Measurements from ENCODE around the gene ZNF804A.
A peak's percentile ranks its signal among the peaks of the same experiment; 100 is the strongest.

The ZNF804A gene

DNA sequence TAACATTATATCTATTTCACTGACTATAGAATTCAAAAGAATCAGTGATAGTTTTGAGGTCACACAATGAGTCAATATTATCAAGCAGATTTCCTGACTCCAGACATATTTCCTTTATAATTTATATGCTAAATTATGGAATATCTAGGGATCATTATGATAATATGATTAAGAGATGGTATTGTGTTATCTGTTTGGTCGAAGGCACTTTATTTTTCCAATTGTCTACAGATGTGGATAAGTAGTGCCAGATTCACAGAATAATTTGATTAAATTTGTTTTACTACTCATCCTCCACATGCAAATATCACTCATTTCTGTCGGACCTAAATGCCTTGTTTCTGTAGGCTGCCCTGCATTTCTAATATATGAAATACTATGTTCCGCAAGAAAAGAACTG is 4.4 kb downstream of the ZNF804A start:
- DNase-seq (ENCODE audit: insufficient read length, low spot score) (no peak), FAIRE-seq (no peak)

DNA sequence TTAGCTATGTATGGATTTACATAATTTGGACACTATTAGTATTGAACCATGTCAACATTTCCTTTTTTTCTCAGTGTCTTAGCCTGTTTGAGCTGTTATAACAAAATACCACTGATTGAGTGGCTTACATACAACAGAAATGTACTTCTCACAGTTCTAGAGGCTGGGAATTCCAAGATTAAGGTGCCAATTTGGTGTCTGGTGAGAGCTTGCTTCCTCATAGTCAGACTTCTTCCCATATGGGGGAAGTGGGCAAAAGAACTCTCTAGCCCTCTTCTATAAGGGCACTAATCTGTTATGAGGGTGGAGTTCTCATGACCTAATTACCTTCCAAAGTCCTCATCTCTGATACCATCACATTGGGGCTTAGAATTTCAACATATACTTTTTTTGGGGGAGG is 12.6 kb downstream of the ZNF804A start:
- FAIRE-seq: no peak
- DNase-seq (ENCODE audit: insufficient read length, low spot score): no peak

DNA sequence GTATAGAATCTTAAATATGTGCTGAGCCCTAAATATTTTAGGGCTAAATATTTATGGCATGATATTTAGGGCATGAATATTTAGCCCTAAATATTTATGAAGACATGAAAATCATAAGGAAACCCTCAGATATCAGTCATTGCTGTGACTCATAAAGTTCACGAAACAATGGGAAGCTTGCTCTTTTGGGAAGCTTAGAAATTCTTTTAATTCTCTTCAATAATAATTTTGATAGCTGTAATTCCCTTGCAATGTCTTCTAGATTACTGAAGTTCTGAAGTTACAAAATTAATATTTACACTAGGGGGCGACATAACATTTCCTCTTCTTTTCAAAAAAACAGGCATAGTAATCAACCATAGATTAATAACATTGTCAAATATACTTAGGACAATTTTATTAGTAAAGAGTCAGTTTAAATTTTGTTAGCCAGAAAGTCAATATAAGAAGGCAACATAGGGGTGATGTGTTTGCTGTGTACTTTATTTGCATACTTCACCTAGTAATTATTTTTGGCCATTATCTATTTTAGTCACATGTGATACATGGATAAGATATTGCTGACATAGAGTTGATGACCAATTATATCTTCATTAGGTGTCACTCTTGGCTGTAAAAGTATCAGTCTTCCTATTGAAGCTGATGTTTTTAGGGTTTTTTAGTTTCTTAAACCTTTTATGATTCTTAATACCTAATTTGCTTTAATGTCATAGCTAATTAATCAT is 13.2 kb downstream of the ZNF804A start:
- FAIRE-seq: no peak
- no peak for DNase-seq (ENCODE audit: insufficient read length, low spot score)

DNA sequence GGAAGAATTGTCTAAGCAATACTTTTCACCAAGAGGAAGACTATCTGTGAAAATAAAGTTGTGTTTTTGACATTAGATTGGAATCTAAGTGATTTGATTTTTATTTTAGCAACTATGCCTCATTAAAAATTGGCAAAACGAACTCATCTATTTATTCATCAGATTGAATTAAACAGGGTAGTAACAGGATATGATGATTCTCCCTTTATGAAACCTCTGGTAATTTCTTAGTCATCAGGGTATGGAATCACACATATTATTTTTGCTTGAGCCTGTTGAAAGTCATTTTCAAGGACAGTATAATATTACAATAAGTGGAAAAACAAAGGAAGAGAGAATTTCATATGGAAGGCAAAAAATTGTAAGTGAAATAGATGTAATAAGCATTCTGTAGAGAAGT is 22.0 kb downstream of the ZNF804A start:
- no peak for DNase-seq (ENCODE audit: insufficient read length, low spot score)
- no peak for FAIRE-seq

DNA sequence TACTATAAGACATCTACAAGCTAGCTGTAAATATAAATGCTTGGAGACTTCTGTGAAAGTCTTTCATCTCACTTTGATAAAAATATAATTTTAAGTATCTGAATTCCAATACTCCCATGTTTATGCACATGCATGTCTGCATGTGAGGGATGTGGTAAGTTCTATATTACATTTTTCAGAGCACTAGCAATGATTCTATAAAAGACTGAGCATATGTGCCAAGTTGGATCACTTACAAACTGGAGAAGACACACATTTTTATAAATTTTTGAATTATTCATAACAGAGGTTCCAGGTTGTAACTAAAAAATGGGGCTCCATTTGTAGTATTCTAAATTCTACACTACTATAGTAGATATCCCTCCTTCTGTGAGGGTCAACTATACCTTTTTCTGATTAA is 26.0 kb downstream of the ZNF804A start:
- no peak for FAIRE-seq

DNA sequence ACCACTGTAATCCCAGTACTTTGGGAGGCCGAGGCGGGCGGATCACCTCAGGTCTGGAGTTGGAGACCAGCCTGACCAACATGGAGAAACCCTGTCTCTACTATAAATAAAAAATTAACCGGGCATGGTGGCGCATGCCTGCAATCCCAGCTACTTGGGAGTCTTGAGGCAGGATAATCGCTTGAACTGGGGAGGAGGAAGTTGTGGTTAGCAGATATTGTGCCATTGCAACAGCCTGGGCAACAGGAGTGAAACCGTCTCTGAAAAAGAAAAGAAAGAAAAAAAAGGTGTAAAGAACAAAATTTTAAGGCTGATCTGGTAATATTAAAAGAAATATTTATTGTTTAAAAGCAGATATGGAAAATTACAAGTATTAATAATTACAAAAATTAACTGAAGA is 29.7 kb downstream of the ZNF804A start:
- DNase-seq (ENCODE audit: insufficient read length, low spot score) (no peak), FAIRE-seq (no peak)

More for the DNA sequence above, 26.0 kb downstream of the ZNF804A start:
- DNase-seq (ENCODE audit: insufficient read length, low spot score): no peak

DNA sequence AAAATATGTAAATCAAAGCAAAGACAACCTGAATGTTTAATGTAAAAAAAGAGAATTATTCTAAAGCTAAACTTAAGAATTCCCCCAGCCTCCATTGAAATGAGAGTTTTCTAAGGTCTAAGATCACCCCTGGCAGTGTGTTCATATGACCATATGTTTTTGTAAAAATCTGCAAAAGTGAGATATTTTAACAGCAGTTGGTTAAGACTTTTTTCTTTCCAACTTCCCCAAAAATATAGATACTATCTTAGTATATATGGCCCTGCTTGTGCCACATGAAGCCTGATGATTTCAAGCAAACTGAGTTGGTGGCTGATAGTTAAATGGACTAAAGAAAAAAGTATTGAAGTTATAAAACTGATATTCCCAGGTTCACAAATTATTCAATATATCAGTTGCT is 35.4 kb downstream of the ZNF804A start:
- DNase-seq (ENCODE audit: insufficient read length, low spot score) (no peak), FAIRE-seq (no peak)

DNA sequence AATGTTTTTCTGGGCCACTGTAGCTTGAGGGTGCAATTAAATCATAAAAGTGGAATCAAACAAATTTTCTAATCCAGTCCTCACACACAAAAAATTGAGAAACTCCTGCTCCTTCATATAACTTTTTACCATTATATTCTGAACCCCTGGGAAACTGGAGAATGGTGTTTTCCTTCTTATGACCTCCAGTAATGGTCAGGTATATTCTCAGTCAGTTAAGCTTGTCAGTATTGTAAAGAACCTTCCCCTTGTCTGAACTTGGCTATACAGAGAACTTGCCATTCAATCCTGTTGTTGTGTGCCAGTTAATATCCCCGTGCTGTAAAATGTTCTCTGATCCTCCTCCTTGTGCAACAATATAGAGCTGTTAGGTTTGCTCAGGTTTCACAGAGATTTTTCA is 39.5 kb downstream of the ZNF804A start:
- DNase-seq (ENCODE audit: insufficient read length, low spot score) (no peak), FAIRE-seq (no peak)

DNA sequence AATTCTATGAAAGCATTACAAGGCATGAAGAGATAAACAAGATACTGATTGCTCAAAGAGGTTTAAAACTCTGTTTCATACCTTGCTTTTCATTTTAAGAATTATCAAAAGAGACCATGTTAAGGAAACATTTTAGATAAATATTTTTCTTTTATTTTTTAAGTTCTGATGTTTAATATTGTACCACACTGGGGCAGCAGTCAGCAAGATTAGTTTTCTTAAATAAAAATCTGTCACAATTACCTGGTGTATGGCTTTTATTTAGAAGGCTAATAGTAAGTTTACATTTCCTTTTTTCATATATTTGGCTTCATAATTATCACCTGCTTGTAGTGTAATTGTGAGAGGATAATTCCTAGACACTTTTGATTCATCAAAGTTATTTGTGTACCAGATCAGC is 46.4 kb downstream of the ZNF804A start:
- FAIRE-seq (no peak), DNase-seq (ENCODE audit: insufficient read length, low spot score) (no peak)

DNA sequence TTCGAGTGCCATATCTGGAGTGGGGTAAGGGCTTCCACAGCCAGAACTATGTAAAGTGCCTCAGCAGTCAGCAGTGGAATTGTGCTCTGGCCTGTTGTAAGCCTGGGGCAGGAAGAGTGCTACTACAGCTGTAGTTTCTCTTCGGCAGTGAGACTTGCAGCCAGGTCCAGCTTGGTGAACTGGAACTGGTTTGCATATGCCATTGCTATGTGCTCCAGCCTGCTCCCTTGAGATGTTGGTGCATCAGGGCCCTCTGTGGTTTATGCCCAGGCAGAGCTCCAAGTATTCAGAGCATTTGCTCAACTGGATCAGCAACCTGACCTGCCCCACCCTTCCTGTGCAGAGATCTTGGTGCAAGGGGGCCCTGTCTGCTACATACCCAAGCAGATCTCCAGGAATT is 47.8 kb downstream of the ZNF804A start:
- no peak for DNase-seq (ENCODE audit: insufficient read length, low spot score)
- no peak for FAIRE-seq

DNA sequence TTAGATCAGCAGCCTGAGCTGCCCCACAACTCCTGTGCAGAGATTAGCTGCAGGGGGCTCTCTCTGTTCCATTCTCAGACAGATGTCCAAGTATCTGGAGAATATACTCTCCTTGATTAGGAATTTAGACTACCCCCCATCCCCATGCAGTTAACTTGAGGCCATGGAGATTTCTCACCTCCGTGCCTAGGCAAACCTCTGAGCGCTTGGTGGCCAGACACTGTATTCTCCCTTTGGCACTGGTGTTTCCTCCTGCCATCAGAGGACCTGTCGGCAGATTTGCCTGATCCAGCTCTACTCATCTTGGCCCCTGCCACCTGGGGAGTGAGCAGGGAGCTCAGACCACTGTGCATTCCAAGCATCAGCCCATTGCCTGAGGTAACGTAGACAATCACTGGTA is 48.3 kb downstream of the ZNF804A start:
- FAIRE-seq: no peak
- DNase-seq (ENCODE audit: insufficient read length, low spot score): no peak

DNA sequence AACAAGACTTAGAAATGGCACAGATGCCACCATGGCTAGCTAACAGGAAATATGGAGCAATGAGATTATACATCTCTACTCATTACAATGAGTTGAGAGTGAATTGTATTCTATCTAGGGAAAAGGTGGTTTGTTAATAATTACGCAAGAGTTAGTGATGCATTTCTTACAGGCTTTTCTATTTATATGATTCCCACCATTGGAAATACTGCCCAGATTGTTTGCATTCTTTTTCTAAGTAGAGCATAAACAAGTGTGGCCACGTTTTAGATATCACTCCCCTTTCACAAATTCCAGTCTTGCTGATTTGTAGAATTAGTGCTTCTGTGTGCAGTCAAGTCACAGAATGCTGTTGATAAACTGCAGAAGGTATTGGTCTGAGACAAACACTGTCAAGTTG is 56.6 kb downstream of the ZNF804A start:
- DNase-seq (ENCODE audit: insufficient read length, low spot score): no peak
- no peak for FAIRE-seq

DNA sequence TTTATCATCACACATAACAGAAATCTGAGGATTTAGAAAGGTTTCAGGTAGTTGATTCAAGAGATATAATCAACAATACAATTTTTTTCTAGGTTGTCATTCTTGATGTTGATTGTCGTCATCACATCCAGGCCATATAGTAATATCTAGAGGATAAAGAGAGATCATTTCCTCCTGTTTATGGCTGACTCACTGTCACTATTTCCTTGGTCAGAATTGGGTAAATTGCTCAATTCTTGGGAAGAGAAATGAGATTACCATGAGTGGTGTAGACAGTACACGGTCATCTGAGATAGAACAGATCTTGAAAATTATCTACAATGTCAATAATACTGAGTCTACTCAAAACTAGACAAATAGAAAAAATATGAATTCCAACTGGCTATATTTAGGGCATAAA is 78.8 kb downstream of the ZNF804A start:
- no peak for FAIRE-seq
- DNase-seq (ENCODE audit: insufficient read length, low spot score): no peak

DNA sequence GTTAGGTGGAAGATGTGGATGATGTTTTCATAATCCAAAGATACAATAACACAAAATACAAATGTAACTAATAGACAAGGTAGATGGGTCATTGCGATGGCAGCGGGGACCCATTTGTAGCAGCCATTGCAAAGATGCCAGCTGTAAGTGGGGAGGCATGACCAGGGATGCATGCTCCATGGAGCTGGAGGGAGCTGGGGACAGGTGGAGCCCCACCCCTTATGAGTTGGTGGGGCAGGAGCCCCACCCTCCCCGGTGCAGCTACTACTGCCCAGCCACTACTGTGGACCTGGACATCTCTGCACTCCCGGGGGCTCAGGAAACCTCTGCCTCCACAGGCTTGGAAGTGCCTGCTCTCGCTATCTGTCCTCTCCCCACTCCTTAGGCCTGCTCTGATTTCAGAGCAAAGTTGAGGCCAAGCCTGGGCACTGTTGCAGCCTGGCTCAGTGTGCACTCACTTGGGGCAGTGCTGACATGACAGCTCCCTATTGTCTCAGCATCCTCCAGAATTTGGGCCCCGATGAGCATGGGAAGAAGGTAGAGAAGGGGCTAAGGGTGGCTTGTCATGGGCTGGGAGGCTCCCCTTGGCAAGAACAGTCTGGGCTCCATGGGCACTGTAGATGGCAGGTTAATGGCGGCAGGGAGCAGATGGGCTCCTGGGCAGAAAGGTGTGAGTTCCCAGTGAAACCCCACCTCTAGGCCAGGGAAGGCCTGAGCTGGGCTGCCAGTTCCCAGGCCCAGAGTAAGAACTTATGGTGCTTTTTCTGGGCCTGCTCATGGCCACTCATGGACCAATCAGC is 81.1 kb downstream of the ZNF804A start:
- DNase-seq (ENCODE audit: insufficient read length, low spot score) (no peak), FAIRE-seq (no peak)

DNA sequence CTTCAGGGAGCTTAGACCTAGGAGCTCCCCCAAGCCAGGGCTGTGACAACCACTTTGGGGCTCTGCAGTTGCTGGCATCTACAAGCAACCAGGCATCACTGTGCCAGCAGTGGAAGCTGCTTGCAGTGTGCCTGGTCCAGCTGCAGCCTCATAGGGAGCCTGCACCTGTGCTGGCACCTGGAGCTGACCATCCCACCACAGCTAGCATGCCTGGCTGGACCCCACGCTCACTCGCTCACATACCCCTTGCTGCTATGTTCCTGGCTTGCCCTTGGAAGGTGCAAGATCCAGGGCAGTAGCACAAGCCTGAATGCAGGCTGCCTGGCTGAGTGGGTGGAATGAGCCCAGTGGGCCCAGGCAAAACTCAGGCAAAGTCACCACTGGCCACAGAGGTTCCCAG is 82.5 kb downstream of the ZNF804A start:
- DNase-seq (ENCODE audit: insufficient read length, low spot score) (no peak), FAIRE-seq (no peak)

DNA sequence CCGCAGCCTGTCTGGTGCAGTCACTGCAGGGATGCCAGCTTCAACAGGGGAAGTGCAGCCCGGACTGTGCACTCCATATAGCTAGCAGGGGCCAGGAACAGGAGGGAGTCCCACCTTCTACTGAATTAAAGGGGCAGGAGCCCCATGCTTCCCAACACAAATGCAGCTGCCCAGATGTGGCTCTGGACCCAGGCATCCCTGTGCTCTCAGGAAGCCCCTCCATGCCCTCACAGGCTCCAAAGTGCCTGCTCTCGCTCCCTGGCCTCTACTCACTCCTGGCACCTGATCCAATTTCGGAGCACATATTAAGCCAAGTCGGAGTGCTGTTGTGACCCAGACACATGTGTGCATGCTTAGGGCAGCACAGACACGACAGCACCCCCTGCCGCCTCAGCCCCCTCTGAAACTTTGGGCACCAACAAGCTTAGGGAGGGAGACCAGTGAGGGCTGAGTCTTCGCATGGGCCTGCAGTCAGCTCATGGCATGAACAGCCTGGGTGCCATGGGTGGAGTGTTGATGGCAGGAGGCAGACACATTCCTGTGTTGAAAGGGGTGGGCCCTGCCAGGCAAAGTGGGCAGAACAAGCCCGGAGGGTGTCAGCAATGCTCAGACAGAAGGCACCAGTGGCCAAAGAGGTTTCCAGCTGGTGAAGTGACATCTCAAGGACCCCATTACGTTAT is 83.5 kb downstream of the ZNF804A start:
- no peak for FAIRE-seq
- DNase-seq (ENCODE audit: insufficient read length, low spot score): no peak

DNA sequence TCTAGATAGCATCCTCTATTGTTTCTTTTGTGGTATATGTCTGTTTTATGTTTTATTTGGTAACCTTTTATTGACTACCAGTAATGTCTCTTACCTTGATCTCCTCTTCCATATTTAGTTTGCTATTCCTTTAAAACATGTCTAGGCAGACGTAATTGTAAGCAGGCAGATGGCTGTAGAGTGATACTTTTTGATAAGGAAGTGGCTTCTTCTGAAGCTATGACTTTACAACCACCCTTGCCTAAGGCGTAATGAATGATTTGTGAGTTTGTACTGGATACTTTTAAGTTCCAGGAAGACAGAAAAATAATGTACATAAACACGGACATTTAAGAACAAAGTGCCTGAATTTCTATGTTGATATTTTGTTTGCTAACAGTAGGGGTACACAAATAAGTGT is 85.6 kb downstream of the ZNF804A start:
- DNase-seq (ENCODE audit: insufficient read length, low spot score) (no peak), FAIRE-seq (no peak)

DNA sequence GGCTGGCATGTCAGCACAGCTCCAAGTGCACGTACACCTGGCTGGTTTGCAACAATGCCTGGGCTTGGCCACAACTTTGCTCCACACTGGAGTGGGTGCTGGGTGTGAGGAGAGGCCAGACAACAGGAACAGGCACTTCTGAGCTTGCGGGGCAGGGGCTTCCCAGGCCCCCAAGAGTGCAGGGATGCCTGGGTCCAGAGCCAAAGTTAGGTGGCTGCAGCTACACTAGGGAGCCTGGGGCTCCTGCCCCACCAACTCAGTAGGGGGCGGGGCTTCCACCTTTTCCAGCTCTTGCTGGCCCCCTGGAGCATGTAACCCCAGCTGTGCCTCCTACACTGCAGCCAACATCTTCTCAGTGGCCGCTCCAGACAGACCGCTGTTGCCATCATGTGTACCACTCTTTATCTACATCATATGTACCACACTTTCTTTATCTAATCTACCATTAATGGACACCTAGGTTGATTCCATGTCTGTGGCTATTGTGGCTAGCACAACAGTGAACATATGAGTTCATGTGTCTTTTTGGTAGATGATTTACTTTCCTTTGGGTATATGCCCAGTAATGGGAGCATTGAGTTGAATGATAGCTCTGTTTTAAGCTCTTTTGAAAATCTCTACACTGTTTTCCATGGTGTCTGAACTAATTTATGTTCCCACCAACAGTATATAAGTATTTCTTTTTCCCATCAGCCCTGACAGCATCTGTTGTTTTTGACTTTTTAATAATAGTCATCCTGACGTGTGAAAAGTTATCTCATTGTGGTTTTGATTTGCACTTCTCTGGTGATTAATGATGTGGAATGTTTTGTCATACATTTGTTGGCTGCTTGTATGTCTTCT is 87.9 kb downstream of the ZNF804A start:
- FAIRE-seq (peak; percentile 20), DNase-seq (ENCODE audit: insufficient read length, low spot score) (no peak)

DNA sequence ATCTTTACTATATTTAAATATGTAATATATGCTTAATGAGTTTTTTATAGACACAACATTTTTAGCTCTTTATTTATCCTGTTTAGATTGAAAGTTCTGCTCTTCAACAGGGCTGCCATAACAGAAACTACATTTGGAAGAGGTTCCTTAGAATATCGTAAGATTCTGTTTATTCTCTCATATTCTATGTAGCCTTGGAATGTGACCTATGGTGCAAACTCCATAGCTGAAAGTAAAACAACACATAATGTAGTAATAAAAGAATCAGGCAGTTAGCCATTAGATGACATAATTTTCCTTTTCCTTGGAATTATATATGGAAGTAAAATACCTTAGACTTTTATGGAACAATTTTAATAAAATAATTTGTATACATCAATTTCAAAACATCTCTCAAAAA is 91.3 kb downstream of the ZNF804A start:
- DNase-seq (ENCODE audit: insufficient read length, low spot score) (no peak), FAIRE-seq (no peak)

DNA sequence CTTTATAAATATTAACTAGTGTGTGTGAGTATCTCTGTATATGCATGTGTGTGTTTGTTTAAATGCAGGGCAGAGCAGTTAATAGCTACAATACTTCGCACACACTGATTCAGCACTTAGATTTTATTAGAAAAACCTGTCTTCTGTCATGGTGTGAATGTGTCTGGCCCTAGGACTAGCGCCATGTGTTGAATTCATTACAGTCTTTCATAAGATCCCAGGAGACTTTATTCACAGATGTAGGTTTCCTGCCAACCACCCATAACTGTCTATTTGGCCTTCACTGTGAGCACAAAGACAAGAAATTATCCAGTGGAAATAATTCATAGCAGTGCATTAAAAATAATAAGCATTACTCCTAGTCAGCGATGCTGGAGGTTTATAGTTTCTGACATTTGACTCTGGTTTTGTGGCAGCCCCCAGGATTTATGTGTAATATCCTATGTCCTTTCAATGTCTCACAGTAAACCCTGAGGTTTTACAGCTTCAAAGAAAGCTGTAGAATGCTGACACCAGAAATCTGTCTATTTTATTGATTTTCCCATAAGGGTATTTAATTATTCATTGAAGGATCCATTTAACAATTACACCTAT is 93.9 kb downstream of the ZNF804A start:
- FAIRE-seq: no peak
- no peak for DNase-seq (ENCODE audit: insufficient read length, low spot score)

DNA sequence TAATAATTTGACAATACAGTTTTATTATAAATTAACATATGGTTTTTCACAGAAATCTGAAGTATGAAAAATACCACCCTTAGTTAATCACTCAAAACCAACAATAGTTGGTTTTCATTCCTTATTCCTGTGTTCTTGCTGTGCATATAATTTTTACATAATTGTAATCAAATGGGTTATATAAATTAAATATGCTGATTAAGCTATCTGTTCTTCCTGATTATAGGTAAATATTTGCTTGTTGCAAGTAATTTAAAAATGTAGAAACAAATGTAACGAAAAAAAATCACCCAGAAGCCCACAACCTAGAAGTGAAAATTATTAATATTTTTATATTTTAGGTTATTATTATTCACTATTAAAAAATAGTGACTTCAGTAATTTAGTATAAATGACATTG is 98.3 kb downstream of the ZNF804A start:
- DNase-seq (ENCODE audit: insufficient read length, low spot score) (no peak), FAIRE-seq (no peak)
